Measurements from ENCODE around the gene YTHDF1.

The YTHDF1 gene

DNA sequence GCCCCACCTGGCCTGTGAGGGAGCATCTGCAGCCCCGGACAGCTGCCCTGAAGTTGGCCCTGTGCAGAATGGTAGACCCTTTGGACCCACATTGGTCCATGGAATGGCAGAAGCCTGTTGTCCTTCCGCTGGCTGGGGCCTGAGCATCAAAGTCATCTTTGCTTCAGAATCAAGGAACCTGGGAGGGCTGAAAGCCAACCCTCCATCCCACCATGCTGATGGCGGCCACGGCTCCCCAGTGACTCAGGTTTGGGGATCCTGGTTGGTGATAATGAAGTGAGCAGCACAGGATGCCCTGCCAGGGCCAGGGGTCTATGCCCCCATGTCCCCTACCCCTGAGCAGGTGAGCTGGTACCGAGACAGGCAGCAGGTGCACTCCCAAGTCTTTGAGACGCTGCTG lies 52.8 kb downstream of the YTHDF1 start:
- TF ChIP-seq ZBTB7A (tag by site-specific recombination; IDR thresholded peaks at IDR 0.05; ENCODE audit: low read depth), result no peak
- TF ChIP-seq SCRT2 (tag by site-specific recombination; IDR thresholded peaks at IDR 0.05), result no peak
- TF ChIP-seq ZXDB (tag by site-specific recombination; IDR thresholded peaks at IDR 0.05), result no peak
- TF ChIP-seq ZNF133 (tag by site-specific recombination; IDR thresholded peaks at IDR 0.05), result no peak
- TF ChIP-seq ZNF513 (tag by site-specific recombination; IDR thresholded peaks at IDR 0.05), result no peak
- no peak for TF ChIP-seq ZNF777 (tag by site-specific recombination; IDR thresholded peaks at IDR 0.05; ENCODE audit: borderline replicate concordance)
- no peak for TF ChIP-seq ZNF670 (tag by site-specific recombination; IDR thresholded peaks at IDR 0.05; ENCODE audit: low read depth)
- no peak for TF ChIP-seq INSM2 (tag by site-specific recombination; IDR thresholded peaks at IDR 0.05)
- no peak for TF ChIP-seq ZBTB20 (tag by site-specific recombination; IDR thresholded peaks at IDR 0.05)
- TF ChIP-seq, protein P1, sequence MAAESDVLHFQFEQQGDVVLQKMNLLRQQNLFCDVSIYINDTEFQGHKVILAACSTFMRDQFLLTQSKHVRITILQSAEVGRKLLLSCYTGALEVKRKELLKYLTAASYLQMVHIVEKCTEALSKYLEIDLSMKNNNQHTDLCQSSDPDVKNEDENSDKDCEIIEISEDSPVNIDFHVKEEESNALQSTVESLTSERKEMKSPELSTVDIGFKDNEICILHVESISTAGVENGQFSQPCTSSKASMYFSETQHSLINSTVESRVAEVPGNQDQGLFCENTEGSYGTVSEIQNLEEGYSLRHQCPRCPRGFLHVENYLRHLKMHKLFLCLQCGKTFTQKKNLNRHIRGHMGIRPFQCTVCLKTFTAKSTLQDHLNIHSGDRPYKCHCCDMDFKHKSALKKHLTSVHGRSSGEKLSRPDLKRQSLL (tag by site-specific recombination; IDR thresholded peaks at IDR 0.05), result no peak
- no peak for TF ChIP-seq ZNF555 (tag by site-specific recombination; conservative IDR thresholded peaks at IDR 0.05)
- TF ChIP-seq SP2 (tag by site-specific recombination; IDR thresholded peaks at IDR 0.05), result no peak
- no peak overlapping the region for H3K4me3 ChIP-seq (ENCODE audit: low read depth, low read length)
- ChIA-PET CTCF (no interaction called here), POLR2A (no interaction called here)
- H3K36me3 ChIP-seq (ENCODE audit: control insufficient read depth in 2 of 2, insufficient read depth in 1 of 2, low read length in 2 of 2), result no peaks in the 10 kb centered on the region
- H3K27ac ChIP-seq (ENCODE audit: extremely low read depth, low read depth, low read length), result no peak overlapping the region
- no peaks in the 10 kb centered on the region for H3K9me3 ChIP-seq (ENCODE audit: control insufficient read depth, insufficient read depth, low read depth, low read length)
- no peaks in the 10 kb centered on the region for H3K4me1 ChIP-seq (ENCODE audit: control insufficient read depth, insufficient read depth, low read length)

GRCh38 chr20:63162206-63162795 lies 53.6 kb downstream of the YTHDF1 start:
- Histone ChIP-seq H3K4me1 (ENCODE audit: control insufficient read depth, insufficient read depth, low read length) (no peaks in the 10 kb centered on the region), H3K4me3 (ENCODE audit: low read depth, low read length) (no peak overlapping the region), H3K36me3 (ENCODE audit: control insufficient read depth in 2 of 2, insufficient read depth in 1 of 2, low read length in 2 of 2) (no peaks in the 10 kb centered on the region), H3K9me3 (ENCODE audit: control insufficient read depth, insufficient read depth, low read depth, low read length) (no peaks in the 10 kb centered on the region), H3K27ac (ENCODE audit: extremely low read depth, low read depth, low read length) (no peak overlapping the region)
- ChIA-PET CTCF (interaction anchor here (0.6 kb wide), 1 partner anchor 61 kb away, joined by 3 read pairs; no protein-coding TSS in a partner anchor), POLR2A (no interaction called here)
- no peak for TF ChIP-seq ZNF324 (tag by site-specific recombination; IDR thresholded peaks at IDR 0.05)
- no peak for TF ChIP-seq ZNF677 (tag by site-specific recombination; IDR thresholded peaks at IDR 0.05)
- no peak for TF ChIP-seq ZNF501 (tag by site-specific recombination; IDR thresholded peaks at IDR 0.05)
- TF ChIP-seq ZXDB (tag by site-specific recombination; IDR thresholded peaks at IDR 0.05), result no peak
- TF ChIP-seq, protein P2, sequence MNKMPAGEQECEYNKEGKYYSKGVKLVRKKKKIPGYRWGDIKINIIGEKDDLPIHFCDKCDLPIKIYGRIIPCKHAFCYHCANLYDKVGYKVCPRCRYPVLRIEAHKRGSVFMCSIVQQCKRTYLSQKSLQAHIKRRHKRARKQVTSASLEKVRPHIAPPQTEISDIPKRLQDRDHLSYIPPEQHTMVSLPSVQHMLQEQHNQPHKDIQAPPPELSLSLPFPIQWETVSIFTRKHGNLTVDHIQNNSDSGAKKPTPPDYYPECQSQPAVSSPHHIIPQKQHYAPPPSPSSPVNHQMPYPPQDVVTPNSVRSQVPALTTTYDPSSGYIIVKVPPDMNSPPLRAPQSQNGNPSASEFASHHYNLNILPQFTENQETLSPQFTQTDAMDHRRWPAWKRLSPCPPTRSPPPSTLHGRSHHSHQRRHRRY (tag by site-specific recombination; IDR thresholded peaks at IDR 0.05), result no peak
- no peak for TF ChIP-seq ZNF670 (tag by site-specific recombination; IDR thresholded peaks at IDR 0.05; ENCODE audit: low read depth)
- no peak for TF ChIP-seq ZNF24 (tag by site-specific recombination; IDR thresholded peaks at IDR 0.05)
- no peak for TF ChIP-seq ZNF16 (tag by site-specific recombination; IDR thresholded peaks at IDR 0.05; ENCODE audit: low read depth)
- TF ChIP-seq YY2 (tag by site-specific recombination; IDR thresholded peaks at IDR 0.05), result no peak
- TF ChIP-seq ZNF394 (tag by site-specific recombination; IDR thresholded peaks at IDR 0.05; ENCODE audit: borderline replicate concordance), result no peak
- no peak for TF ChIP-seq ZNF175 (tag by site-specific recombination; IDR thresholded peaks at IDR 0.05)
- TF ChIP-seq, protein P1 (tag by site-specific recombination; IDR thresholded peaks at IDR 0.05), result no peak
- TF ChIP-seq ZNF335 (tag by site-specific recombination; conservative IDR thresholded peaks at IDR 0.05), result no peak
